GM12878 (cell line): ENCODE results near the gene FBXO21.

Experiments used
- ASH2L ChIP-seq: fragments of 300-600, 200-600 bp; sonication (generic); IDR thresholded peaks from 2 replicates; pipeline ENCODE4 v1.6.1; 2017; ENCODE audit warnings: low read depth, mild to moderate bottlenecking, borderline replicate concordance
- ELK1 ChIP-seq: IDR thresholded peaks from 2 replicates; pipeline ENCODE4 v1.6.1; 2012; ENCODE audit warnings: low read depth, low read length, improper control_type of control experiment
- HDAC6 ChIP-seq: fragments of 200-600 bp; sonication (generic); IDR thresholded peaks from one replicate; pipeline ENCODE4 v1.8.0; 2017; ENCODE audit warnings: antibody characterized with exemption; ENCODE audit not compliant: unreplicated experiment
- JUND ChIP-seq: IDR thresholded peaks from 2 replicates; pipeline ENCODE4 v1.6.1; 2012; ENCODE audit warnings: low read depth, mild to moderate bottlenecking, low read length, improper control_type of control experiment, moderate library complexity
- MYC ChIP-seq: IDR thresholded peaks from 2 replicates; pipeline ENCODE4 v1.6.1; 2011; ENCODE audit warnings: mild to moderate bottlenecking, low read length, moderate library complexity, inconsistent platforms; ENCODE audit not compliant: insufficient read depth, insufficient replicate concordance, insufficient read length, severe bottlenecking
- SP1 ChIP-seq: IDR thresholded peaks from one replicate; pipeline ENCODE4 v1.6.1; 2011; ENCODE audit warnings: low read depth, low read length
- TF ChIP-seq, protein P1 (sequence below): fragments of 450-650 bp; IDR thresholded peaks from 2 replicates; pipeline ENCODE4 v1.6.1; 2018; ENCODE audit warnings: borderline replicate concordance, mild to moderate bottlenecking; ENCODE audit not compliant: partially characterized antibody
- TF ChIP-seq, protein P2 (sequence below), 3 experiments: IDR thresholded peaks in 2 of 3; conservative IDR thresholded peaks in 1 of 3; 2 replicates each; pipeline ENCODE4 v1.5.1; 2011; ENCODE audit warnings: low read depth in 3 of 3, low read length in 3 of 3, mild to moderate bottlenecking in 3 of 3, control low read depth in 2 of 3, moderate library complexity in 2 of 3, inconsistent platforms in 1 of 3, mixed read lengths in 1 of 3; ENCODE audit not compliant: control insufficient read depth in 2 of 3, insufficient read depth in 1 of 3; ENCODE audit errors: extremely low read depth in 1 of 3
- TF ChIP-seq, protein P3 (sequence below): fragments of 450-650 bp; IDR thresholded peaks from 2 replicates; pipeline ENCODE4 v1.6.1; 2016; ENCODE audit warnings: mild to moderate bottlenecking, moderate library complexity, borderline replicate concordance
- TF ChIP-seq, protein P4 (sequence below): IDR thresholded peaks from 2 replicates; pipeline ENCODE4 v1.6.1; 2012; ENCODE audit warnings: low read depth, low read length, improper control_type of control experiment

- TF ChIP-seq SP1 (no peak), ASH2L (no peak), ELK1 (no peak), MYC (no peak), HDAC6 (no peak), JUND (no peak)
- TF ChIP-seq, protein P1, sequence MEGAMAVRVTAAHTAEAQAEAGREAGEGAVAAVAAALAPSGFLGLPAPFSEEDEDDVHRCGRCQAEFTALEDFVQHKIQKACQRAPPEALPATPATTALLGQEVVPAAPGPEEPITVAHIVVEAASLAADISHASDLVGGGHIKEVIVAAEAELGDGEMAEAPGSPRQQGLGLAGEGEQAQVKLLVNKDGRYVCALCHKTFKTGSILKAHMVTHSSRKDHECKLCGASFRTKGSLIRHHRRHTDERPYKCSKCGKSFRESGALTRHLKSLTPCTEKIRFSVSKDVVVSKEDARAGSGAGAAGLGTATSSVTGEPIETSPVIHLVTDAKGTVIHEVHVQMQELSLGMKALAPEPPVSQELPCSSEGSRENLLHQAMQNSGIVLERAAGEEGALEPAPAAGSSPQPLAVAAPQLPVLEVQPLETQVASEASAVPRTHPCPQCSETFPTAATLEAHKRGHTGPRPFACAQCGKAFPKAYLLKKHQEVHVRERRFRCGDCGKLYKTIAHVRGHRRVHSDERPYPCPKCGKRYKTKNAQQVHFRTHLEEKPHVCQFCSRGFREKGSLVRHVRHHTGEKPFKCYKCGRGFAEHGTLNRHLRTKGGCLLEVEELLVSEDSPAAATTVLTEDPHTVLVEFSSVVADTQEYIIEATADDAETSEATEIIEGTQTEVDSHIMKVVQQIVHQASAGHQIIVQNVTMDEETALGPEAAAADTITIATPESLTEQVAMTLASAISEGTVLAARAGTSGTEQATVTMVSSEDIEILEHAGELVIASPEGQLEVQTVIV: no peak
- TF ChIP-seq, protein P2, sequence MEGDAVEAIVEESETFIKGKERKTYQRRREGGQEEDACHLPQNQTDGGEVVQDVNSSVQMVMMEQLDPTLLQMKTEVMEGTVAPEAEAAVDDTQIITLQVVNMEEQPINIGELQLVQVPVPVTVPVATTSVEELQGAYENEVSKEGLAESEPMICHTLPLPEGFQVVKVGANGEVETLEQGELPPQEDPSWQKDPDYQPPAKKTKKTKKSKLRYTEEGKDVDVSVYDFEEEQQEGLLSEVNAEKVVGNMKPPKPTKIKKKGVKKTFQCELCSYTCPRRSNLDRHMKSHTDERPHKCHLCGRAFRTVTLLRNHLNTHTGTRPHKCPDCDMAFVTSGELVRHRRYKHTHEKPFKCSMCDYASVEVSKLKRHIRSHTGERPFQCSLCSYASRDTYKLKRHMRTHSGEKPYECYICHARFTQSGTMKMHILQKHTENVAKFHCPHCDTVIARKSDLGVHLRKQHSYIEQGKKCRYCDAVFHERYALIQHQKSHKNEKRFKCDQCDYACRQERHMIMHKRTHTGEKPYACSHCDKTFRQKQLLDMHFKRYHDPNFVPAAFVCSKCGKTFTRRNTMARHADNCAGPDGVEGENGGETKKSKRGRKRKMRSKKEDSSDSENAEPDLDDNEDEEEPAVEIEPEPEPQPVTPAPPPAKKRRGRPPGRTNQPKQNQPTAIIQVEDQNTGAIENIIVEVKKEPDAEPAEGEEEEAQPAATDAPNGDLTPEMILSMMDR (IDR thresholded peaks at IDR 0.05 in 2 of 3, conservative IDR thresholded peaks at IDR 0.05 in 1 of 3; ENCODE audit: control insufficient read depth in 2 of 3, extremely low read depth in 1 of 3, insufficient read depth in 1 of 3, low read depth in 3 of 3, low read length in 3 of 3): no peak
- TF ChIP-seq, protein P3, sequence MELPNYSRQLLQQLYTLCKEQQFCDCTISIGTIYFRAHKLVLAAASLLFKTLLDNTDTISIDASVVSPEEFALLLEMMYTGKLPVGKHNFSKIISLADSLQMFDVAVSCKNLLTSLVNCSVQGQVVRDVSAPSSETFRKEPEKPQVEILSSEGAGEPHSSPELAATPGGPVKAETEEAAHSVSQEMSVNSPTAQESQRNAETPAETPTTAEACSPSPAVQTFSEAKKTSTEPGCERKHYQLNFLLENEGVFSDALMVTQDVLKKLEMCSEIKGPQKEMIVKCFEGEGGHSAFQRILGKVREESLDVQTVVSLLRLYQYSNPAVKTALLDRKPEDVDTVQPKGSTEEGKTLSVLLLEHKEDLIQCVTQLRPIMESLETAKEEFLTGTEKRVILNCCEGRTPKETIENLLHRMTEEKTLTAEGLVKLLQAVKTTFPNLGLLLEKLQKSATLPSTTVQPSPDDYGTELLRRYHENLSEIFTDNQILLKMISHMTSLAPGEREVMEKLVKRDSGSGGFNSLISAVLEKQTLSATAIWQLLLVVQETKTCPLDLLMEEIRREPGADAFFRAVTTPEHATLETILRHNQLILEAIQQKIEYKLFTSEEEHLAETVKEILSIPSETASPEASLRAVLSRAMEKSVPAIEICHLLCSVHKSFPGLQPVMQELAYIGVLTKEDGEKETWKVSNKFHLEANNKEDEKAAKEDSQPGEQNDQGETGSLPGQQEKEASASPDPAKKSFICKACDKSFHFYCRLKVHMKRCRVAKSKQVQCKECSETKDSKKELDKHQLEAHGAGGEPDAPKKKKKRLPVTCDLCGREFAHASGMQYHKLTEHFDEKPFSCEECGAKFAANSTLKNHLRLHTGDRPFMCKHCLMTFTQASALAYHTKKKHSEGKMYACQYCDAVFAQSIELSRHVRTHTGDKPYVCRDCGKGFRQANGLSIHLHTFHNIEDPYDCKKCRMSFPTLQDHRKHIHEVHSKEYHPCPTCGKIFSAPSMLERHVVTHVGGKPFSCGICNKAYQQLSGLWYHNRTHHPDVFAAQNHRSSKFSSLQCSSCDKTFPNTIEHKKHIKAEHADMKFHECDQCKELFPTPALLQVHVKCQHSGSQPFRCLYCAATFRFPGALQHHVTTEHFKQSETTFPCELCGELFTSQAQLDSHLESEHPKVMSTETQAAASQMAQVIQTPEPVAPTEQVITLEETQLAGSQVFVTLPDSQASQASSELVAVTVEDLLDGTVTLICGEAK: no peak
- TF ChIP-seq, protein P4, sequence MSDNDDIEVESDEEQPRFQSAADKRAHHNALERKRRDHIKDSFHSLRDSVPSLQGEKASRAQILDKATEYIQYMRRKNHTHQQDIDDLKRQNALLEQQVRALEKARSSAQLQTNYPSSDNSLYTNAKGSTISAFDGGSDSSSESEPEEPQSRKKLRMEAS: no peak
These were observed 28.1 kb downstream of the FBXO21 start for GRCh38 chr12:117162167-117162539.
